Left ventricle myocardium superior (tissue), 1 donor: Measurements from ENCODE around the gene TMEM164. TPM values are rescaled to one million over a fixed set of nuclear protein-coding genes. Genes with fewer than 3 reads are reported as not detected.

Experiments used
- ATAC-seq: fragments of 200-7000 bp; cut with Tn5 transposase; one replicate; pipeline ENCODE4 v1.9.1; 2020; ENCODE audit warnings: mild to moderate bottlenecking, moderate library complexity
- DNase-seq: peaks from one replicate; pipeline ENCODE4 v3.0.0-alpha.2; 2020
- intact Hi-C: fragments of 100-400 bp; cut with micrococcal nuclease; formaldehyde crosslinking; loops from one replicate; pipeline ENCODE4 v1.11.0; 2022
- microRNA-seq: library from miRNA; unstranded; fragments of <30 nt; microRNA quantifications from one replicate; pipeline ENCODE4 v1.2.0, GENCODE V29; 2020; ENCODE audit warnings: borderline number of aligned reads
- total RNA-seq: library from RNA; stranded (reverse); fragmentation: NEBNext Ultra II Directional; extraction: Animal tissue kit (Norgen Biotek cat#: 25700); gene quantifications from one replicate; pipeline ENCODE4 v1.2.1, GENCODE V29; 2021
- donor health status: DM: no; HTN: yes; CAD: no; lungs with severe emphysema.

Gene TMEM164
- total RNA-seq, 1 donor from 2014 or later: 60.4 TPM

DNA sequence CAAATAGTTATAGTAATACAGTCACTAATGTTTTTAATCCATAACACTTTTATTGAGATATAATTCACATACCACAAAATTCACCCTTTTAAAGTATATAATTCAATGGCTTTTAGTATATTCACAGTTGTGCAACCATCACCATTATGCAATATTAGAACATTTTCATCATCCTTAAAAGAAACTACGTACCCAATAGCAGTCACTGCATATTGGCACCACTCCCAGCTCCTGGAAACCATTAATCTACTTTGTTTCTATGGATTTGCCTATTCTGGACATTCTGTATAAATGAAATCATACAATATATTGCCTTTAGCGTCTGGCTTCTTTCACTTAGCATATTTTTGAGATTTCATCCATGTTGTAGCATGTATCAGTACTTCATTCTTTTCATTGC, 215.7 kb downstream of the TMEM164 start:
- ATAC-seq: no peak
- intact Hi-C loops: no loop called here
- no peak for DNase-seq

DNA sequence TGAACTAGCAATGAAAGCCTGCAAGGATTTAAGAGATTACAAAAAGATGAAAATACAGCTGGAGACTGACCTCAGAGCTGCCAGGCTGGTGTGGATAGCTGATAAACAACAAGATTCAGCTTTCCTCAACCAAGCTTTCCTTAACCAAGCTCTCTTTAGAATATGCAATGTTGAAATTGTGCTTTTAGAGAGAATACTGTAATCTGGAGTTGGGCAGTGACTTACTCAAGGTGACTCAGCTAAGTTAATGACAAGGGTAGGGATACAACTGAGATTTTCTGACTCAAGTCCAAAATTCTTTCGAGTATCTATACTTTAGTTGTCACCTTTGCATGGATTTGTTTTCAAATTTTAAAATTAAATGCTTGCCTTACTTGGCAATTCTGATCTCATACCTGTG, 217.0 kb downstream of the TMEM164 start:
- ATAC-seq: no peak
- no peak for DNase-seq
- intact Hi-C loops: no loop called here

DNA sequence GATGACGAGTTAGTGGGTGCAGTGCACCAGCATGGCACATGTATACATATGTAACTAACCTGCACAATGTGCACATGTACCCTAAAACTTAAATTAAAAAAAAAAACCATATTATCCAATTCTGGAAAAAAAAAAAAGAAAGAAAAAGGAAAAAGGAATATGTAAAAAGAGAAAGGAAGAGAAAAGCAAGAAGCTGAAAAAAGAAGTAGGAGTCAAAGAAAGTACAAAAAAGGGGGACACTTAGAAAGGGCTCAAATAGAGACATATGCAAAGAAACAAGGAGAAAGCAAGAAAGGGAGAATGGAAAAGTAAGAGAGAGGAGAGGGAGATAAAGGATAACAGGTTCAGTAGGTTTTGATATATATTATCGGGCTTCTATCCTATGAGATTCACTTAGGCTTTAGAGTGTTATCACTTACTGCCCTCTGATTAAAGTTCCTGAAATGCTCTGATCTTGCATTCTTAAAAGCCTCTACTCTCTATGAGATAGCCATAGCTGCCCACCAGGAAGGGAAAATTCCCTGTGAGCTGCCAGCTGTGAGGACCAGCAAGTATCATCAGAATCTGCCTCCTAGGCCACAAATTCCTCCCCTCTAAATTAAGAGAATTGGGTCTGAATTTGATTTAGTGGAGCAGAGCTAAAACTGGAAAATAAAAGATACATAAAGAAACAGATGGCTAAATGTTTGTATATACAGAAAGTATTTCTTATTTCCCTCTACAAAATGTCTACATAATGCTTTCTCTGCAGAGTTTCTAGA, 219.8 kb downstream of the TMEM164 start:
- intact Hi-C loops: no loop called here
- no peak for DNase-seq
- no peak for ATAC-seq

DNA sequence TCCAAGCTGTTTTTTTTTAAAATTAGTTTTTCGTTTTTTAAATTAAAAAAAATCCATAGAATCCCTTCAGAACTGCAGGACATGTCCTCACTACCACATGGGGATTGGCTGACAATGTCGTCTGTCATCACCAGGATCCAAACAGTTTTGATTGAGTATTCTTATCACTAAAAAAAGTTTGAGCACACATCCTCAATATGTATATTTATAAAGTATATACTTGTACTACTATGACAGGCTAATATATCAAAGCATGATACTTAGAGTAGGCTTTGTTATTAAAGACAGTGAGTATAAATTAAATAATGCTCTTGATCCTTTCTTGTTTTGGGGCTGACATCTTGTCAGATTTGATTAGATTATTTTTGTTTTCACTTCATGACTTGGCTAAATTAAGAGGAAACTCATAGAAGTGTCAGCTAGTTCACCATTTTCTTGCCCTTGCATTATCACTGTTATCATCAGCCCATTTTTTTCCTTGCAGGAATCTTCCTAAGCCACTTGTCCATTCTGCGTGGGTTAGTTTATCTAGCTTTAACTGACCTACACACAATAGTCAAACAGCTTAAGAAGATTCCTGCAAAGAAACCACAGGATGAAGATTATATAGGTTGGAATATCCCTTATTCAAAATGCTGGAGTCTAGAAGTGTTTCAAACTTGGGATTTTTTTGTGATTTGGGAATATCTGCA, 222.2 kb downstream of the TMEM164 start:
- DNase-seq (no peak), ATAC-seq (no peak)
- intact Hi-C loops: no loop called here

DNA sequence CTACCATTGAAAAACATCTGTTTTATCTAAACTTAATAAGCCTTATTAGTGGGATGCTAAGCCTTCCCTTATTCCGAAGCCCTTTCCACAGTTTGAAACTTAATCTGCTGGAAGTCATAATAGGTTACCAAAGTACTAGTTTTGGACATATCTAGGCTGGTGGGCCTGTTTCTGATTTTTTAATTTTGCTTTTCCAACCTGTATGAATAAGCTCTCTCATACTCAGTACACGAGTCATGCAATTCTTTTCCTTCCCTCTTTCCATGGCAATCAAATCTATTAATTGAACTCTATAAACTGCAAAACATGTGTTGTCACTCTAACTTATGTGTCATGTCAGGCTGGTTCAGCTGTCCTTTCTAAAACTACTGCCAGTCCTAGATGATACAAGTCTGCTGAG, 224.0 kb downstream of the TMEM164 start:
- intact Hi-C loops: no loop called here
- no peak for DNase-seq
- no peak for ATAC-seq

Small RNAs within 50 kb of the gene (microRNA-seq; reads per million reads assigned to microRNA genes)
- gene MIR3978 (not detected), gene MIR652 (5,317 reads per million, percentile 90 among the genes with 10 or more reads in this experiment)
